Kidney (tissue), 14 donors: ENCODE data around the gene RPP40. TPM values are rescaled to one million over a fixed set of nuclear protein-coding genes. Genes with fewer than 3 reads are reported as not detected.

ENCODE experiments used
- DNase-seq, 5 donors: peaks; one replicate each; pipeline ENCODE4 v3.0.0-alpha.2; 2013 to 2020
- FAIRE-seq: peaks from 2 replicates; lab custom pipeline; 2012; peaks lifted over from hg19 to GRCh38; lab: Jason Lieb, UNC
- H3K27ac ChIP-seq, 2 donors: one replicate each; pipeline ENCODE4 v1.7.0; 2013; ENCODE audit warnings: low read depth in 2 of 2, low read length in 2 of 2, inconsistent platforms in 1 of 2
- H3K27me3 ChIP-seq: one replicate; pipeline ENCODE4 v1.7.1; 2013; ENCODE audit warnings: low read length, inconsistent platforms; ENCODE audit not compliant: control insufficient read depth, insufficient read depth
- H3K36me3 ChIP-seq, 3 donors: one replicate each; pipeline versions ENCODE4 v1.7.0 to v1.7.1; 2013; ENCODE audit warnings: low read length in 3 of 3, control low read depth in 1 of 3, inconsistent platforms in 1 of 3; ENCODE audit not compliant: insufficient read depth in 3 of 3, control insufficient read depth in 2 of 3
- H3K4me1 ChIP-seq, 3 donors: one replicate each; pipeline versions ENCODE4 v1.7.0 to v1.7.1; 2013; ENCODE audit warnings: low read length in 3 of 3, inconsistent platforms in 1 of 3, low read depth in 1 of 3; ENCODE audit not compliant: control insufficient read depth in 2 of 3, insufficient read depth in 2 of 3
- H3K4me3 ChIP-seq, 3 donors: one replicate each; pipeline versions ENCODE4 v1.7.0 to v1.8.1; 2013; ENCODE audit warnings: low read length in 3 of 3, control low read depth in 1 of 3, inconsistent platforms in 1 of 3
- H3K9ac ChIP-seq, 3 donors: one replicate each; pipeline versions ENCODE4 v1.7.0 to v1.7.1; 2013; ENCODE audit warnings: low read length in 3 of 3, control low read depth in 1 of 3, inconsistent platforms in 1 of 3
- H3K9me3 ChIP-seq, 3 donors: one replicate each; pipeline versions ENCODE4 v1.7.0 to v1.7.1; 2013; ENCODE audit warnings: low read length in 3 of 3, control low read depth in 1 of 3, inconsistent platforms in 1 of 3; ENCODE audit not compliant: control insufficient read depth in 2 of 3, insufficient read depth in 1 of 3
- intact Hi-C: fragments of 100-400 bp; cut with DNase I; formaldehyde crosslinking; loops from one replicate; pipeline ENCODE4 v1.11.1; 2022
- polyA plus RNA-seq: library from polyadenylated mRNA; stranded (reverse); fragments of 350-450 nt; fragmentation: Illumina TruSeq; extraction: RNeasy Lipid Tissue Mini Kit (QIAGEN cat#74804); gene quantifications from one replicate; pipeline ENCODE4 v1.2.3, GENCODE V29; 2014; ENCODE audit warnings: low read depth, low replicate concordance; ENCODE audit not compliant: insufficient read depth
- total RNA-seq: library from RNA; stranded (reverse); fragmentation: NEBNext Ultra II Directional; extraction: Animal tissue kit (Norgen Biotek cat#: 25700); gene quantifications from one replicate; pipeline ENCODE4 v1.2.1, GENCODE V29; 2021
- TF ChIP-seq, protein P1 (sequence below): IDR thresholded peaks from 3 replicates; pipeline ENCODE4 v1.5.1; 2012; ENCODE audit warnings: mild to moderate bottlenecking, moderate library complexity, borderline replicate concordance; ENCODE audit not compliant: insufficient read depth; ENCODE audit errors: extremely low read depth
- donor health status: control.
- donor health status: control.
- donor health status: control.
- donor health status: control.
- donor health status: control.
- donor health status: DM: yes; HTN: yes; CAD: no.
- donor health status: Normal renal cell carcinoma (clear cell type).

Gene RPP40
- total and polyA plus RNA-seq, 2 donors from 2014 or later = 3.7 to 7.4 TPM

DNA sequence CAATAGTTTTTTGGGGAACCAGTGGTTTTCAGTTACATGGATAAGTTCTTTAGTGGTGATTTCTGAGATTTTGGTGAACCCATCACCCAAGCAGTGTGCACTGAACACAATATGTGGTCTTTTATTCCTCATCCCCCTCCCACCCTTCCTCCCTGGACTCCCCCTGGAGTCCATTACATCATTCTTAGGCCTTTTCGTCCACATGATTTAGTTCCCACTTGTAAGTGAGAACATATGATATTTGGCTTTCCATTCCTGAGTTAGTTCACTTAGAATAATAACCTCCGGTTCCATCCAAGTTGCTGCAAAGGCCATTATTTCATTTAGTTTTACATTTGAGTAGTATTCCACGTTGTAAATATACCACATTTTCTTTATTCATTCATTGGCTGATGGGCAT lies 28.3 kb downstream of the RPP40 start:
- Histone ChIP-seq H3K4me3 (no peak overlapping the region), H3K27me3 (no peaks in the 10 kb centered on the region), H3K9me3 (peaks cover 0 to 14% (median 5%) of the 10 kb centered on the region in 3 donors), H3K9ac (no peak overlapping the region), H3K27ac (no peak overlapping the region), H3K4me1 (no peaks in the 10 kb centered on the region), H3K36me3 (no peaks in the 10 kb centered on the region)
- TF ChIP-seq, protein P1, sequence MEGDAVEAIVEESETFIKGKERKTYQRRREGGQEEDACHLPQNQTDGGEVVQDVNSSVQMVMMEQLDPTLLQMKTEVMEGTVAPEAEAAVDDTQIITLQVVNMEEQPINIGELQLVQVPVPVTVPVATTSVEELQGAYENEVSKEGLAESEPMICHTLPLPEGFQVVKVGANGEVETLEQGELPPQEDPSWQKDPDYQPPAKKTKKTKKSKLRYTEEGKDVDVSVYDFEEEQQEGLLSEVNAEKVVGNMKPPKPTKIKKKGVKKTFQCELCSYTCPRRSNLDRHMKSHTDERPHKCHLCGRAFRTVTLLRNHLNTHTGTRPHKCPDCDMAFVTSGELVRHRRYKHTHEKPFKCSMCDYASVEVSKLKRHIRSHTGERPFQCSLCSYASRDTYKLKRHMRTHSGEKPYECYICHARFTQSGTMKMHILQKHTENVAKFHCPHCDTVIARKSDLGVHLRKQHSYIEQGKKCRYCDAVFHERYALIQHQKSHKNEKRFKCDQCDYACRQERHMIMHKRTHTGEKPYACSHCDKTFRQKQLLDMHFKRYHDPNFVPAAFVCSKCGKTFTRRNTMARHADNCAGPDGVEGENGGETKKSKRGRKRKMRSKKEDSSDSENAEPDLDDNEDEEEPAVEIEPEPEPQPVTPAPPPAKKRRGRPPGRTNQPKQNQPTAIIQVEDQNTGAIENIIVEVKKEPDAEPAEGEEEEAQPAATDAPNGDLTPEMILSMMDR = no peak
- FAIRE-seq = no peak
- intact Hi-C loops = no loop called here
- no peak for DNase-seq

DNA sequence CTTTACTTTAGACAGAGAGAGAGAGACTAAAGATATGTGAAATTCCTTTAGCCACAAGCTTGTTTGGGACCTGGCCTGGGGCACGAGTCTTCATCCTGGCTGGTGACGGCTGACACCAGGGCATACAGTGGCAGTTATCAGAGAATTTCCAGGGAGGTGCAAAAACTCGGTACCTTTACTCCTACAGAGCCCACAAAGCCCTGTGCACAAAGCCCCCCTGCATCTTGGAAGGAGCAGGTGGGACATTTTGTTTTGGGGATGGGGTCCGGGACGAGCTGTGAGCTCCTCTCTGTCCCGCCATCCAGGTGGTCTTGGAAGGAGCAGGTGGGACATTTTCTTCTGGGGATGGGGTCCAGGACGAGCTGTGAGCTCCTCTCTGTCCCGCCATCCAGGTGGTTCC lies 28.9 kb downstream of the RPP40 start:
- peaks cover 0 to 14% (median 5%) of the 10 kb centered on the region in 3 donors for H3K9me3 ChIP-seq
- H3K36me3 ChIP-seq = no peaks in the 10 kb centered on the region
- intact Hi-C loops = no loop called here
- DNase-seq (no peak), FAIRE-seq (no peak)
- H3K4me1 ChIP-seq = no peaks in the 10 kb centered on the region
- no peak overlapping the region for H3K9ac ChIP-seq
- no peak overlapping the region for H3K4me3 ChIP-seq
- no peak overlapping the region for H3K27ac ChIP-seq
- H3K27me3 ChIP-seq = no peaks in the 10 kb centered on the region
- TF ChIP-seq, protein P1 = no peak

DNA sequence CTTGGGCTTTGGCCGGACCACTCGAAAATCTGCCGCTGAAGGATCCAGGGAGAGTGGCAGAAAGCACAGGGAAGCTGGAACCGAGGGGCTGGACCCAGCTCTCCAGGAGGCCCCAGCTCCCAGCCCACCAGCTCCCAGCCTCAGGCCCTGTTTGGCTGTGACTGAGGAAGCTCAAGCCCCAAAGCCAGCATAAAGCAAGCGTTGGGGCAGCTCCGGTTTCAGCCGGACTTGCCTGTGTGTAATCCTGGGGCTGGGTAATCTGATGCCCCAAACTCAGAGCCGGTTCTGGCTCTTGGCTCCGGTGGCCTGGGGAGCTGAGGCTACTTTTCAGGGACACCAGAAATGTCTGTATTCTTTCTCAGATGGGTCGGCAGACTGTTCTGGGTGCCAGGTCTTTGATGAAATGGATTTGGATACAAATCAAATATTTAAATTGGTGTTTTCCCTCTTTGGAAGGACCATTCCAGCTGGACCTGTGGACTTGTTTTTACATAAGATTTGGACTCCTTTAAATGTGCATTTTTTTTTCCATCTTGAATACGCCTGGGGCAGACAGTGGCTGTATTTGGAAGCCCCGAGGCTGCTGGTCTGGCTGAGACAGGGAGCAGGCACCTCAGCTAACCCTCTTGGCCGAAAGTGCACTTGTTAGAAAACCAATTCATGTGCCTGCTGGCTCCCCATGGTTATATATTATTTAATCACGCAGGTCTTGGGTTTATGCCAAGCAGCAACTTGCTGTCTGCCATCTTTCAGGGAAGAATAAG lies 29.7 kb downstream of the RPP40 start:
- H3K4me1 ChIP-seq = no peaks in the 10 kb centered on the region
- peaks cover 0 to 6% (median 0%) of the 10 kb centered on the region in 3 donors for H3K9me3 ChIP-seq
- no peak for FAIRE-seq
- TF ChIP-seq, protein P1 = no peak
- H3K27me3 ChIP-seq = no peaks in the 10 kb centered on the region
- DNase-seq = peak in 4 of 5 donors; percentile 73 to 89 (median 78)
- no peak overlapping the region for H3K4me3 ChIP-seq
- no peak overlapping the region for H3K9ac ChIP-seq
- no peaks in the 10 kb centered on the region for H3K36me3 ChIP-seq
- intact Hi-C loops = no loop called here
- no peak overlapping the region for H3K27ac ChIP-seq
